HT-29 (cell line): Measurements from ENCODE around the gene CCDC38. TPM values are rescaled to one million over a fixed set of nuclear protein-coding genes. Genes with fewer than 3 reads are reported as not detected.
A peak's percentile ranks its signal among the peaks of the same experiment; 100 is the strongest.

Experiments used
- DNase-seq: peaks from one replicate; pipeline ENCODE4 v3.0.0-alpha.2; 2015; ENCODE audit warnings: low spot score
- total RNA-seq: library from RNA; depleted of rRNA; stranded (reverse); fragments of >200 nt; shearing (Covaris generic); gene quantifications from 2 replicates; pipeline ENCODE4 v1.2.3, GENCODE V29; 2014

Gene CCDC38
- total RNA-seq, 1 experiment from 2014 or later = not detected

DNA sequence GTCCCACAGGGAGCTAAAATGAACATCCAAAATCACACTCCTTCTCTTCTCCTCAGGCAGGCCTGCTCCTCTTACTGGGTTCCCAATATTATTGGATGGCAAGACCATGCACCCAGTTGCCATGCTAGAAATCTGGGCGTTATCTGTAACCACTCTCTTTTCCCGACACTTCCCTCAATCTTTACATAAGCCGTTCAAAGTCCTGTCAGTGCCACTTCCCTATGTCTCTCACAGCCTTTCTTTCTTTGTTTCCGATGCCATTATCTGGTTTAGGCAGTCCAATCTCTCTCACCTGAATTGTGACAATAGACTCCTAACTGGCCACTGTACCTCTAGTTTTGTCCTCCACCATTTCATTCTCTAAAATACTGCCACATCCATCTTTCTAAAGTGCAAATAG lies 59.5 kb downstream of the CCDC38 start:
- DNase-seq = no peak

DNA sequence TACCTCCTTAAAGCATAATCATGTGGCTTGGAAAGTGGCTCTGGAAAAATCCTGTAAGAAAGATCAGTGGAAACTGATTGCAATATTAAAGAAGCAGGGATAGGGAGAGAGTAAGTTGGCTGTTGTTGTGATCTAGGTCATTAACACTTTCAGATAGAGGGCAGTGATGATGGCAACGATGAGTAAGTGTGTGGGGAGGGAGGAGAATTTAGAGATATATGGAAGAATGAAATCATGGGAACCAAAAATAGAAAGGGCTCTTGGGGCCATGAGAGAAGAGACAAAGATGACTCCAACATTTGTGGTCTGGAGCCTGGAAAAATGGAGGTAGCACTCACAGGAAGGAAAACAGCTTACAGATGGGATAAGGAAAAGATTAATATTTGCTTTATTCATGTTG lies 60.3 kb downstream of the CCDC38 start:
- no peak for DNase-seq

DNA sequence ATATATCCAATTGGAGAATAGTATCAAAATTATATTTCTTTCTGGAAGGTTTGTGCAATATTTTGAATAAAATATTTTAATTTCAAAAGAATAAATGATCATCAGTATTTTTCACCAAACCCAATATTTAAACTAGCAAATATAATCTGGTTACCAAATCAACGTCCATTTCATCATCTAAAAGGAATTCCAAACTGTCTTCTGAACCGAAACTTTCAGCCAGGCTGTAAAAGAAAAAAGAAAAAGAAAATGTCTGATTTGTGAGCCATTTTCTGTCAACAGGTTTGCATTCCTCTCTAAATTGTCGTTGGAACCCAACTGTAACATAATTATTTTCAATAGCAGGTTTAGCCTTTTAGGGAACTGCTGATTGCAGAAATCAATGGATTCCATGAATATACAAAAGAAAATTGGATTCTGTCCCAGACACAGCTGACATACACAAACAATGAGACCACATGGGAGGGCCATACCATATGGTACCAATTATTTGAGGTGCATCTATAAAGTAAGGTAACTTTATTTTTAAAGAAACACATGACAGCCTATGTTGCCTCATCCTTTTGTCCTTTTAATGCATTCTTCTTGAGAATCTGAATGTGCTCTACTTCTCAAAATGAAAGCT lies 61.0 kb downstream of the CCDC38 start:
- no peak for DNase-seq

DNA sequence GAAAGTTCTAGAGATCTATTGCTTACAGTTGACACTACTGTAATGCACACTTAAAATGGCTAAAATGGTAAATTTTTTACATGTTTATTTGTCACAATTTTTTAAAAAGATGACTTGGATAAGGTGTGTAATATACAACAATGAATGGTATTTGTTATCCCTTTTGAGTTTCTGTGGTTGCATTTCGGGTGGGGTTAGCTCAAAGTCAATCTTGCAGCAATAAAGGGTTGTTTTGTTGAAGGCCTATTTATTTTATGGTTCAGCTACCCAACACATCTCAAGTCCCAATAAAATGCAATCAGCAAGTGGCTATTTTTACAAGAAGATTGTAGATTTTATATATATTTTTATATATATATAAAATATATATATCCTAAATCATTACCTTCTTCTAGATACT lies 61.5 kb downstream of the CCDC38 start:
- DNase-seq = no peak

DNA sequence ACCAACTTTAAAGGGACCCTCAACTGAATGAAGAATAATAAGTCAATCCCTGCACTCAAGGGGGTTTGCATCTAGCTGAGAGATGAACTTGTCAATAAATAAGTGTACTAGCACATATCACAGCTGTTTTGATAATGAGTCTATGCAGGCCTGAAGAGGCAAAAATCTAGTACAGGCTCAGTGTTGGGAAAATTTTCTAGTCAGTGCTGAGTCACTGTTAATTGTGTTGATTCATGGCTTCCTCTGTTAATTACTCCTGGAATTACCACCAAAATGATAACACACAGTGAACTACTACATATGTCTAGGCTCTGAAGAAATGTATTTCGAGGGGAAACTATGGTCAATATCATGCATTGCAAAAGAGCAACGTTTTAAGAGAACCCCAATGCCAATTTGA lies 64.8 kb downstream of the CCDC38 start:
- no peak for DNase-seq

DNA sequence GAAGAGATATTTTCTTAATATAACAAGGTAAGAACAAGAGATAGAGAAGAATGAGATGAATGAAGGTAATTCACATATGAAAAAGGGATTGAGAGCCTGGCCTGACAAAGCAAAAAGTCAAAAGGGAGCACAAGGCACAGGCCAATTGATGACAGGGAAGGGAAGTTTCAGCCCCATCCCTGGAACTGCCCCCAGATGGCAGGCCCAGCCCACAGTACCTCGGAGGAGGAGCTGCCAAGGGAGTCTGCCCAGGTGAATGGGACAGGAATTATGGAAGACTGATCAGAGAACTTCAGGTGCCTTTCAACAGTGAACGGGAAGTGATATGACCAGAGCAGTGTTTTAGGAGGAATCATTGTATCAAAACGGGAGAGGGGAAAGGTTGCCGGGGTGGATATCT lies 68.0 kb downstream of the CCDC38 start:
- no peak for DNase-seq

DNA sequence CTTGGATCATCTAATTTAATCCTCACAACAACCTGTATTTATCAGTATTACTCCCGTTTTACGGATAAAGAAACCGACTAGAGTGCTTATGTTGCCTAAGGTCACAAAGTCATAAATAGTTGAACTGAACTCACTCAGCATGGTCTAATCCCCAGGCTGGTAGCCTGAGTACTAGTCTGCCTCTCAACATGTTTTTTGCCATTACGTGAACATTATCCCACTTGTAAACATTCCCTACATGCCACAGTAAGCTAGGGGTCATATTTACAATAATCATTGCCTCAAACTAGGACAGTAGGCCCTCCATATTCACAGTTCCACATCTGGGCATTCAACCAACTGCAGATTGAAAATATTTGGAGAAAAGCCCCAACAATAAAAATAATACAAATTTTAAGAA lies 71.5 kb downstream of the CCDC38 start:
- DNase-seq = no peak

DNA sequence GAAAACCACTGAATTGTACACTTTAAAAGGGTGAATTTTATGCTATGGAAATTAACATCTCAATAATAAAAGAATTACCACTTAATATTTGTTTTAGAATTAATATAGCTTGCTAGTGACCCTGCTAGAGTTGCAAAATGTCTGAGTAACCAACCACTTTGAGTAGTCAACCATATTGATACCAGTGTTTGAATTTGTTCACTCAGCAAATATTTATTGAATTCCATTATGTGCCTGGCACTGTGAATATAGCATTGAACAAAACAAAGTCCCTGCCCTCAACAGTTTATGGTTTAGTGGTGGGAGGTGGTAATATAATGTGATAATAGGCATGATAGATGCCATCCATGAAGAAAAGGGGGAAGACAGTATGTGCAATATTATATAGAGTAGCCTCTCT lies 79.1 kb downstream of the CCDC38 start:
- DNase-seq = no peak

DNA sequence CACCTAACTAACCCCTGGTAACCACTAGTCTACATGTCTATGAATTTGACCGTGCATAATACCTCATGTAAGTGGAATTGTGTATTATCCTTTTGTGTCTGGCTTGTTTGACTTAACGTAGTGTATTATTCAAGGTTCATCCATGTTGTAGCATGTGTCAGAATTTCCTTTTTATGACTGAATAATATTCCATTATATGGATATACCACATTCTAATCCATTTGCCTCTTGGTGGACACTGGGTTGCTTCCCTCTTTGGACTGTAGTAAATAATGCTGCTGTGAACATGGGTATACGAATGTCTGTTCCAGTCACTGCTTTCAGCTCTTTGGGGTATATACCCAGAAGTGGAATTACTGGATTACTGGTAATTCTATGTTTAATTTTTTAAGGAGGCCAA lies 80.4 kb downstream of the CCDC38 start:
- no peak for DNase-seq

DNA sequence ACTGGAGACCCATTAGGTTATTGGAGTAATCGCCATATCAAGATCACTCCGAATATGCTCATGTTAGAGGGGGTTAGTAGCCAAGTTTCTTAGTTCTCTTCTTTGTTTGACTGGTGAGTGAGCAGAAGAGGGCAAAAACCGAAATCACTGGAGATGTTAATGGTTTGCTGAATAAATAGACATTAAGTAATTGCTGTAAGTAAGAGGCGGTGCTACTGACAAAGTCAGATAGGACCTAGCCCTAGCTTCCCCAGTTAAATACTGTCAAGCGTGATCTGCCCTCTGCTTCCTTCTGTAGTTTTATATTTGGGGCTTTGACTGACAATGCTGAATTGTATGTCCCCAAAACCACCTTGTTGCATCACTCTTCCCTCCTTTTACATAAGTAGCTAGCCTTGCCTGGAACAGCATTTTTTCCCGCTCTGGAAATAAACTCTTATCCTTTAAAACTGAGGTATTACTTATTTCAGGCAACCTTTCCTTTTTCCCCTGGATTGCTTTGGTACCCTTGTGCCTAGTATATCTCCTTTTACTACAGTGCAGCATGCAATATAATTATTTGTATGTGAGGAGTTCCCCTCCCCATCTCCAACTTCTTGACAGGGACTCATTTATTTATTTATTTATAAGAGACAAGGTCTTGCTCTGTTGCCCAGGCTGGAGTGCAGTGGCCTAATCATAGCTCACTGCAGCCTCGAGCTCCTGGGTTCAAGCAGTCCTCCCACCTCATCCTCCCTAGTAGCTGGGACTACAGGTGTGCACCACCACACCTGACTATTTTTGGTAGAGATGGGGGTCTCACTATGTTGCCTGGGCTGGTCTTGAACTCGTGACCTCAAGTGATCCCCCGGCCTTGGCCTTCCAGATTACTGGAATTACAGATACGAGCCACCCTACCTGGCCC lies 82.2 kb downstream of the CCDC38 start:
- DNase-seq = no peak

DNA sequence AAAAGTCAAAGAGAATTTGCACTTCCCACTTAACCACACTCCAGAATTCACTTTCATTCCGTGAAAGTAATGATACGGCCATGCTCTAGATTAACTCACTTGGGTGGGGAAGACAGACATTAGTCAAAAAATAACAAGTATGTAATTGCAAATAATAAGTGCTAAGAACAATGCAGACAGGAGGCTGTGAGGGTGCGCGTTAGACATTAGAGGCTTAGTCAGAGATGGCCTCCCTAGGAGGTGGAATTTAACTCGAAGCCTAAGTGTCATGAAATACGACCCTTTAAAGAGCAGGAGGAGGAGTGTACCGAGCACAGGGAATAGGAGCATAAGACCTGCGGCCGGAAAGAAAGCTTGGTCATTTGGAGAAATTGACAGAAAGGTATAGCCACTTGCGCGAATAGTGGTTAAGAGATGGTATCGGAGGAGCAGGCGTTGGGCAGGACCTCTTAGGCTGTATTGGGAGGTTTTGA lies 83.0 kb downstream of the CCDC38 start:
- DNase-seq = peak; percentile 57

DNA sequence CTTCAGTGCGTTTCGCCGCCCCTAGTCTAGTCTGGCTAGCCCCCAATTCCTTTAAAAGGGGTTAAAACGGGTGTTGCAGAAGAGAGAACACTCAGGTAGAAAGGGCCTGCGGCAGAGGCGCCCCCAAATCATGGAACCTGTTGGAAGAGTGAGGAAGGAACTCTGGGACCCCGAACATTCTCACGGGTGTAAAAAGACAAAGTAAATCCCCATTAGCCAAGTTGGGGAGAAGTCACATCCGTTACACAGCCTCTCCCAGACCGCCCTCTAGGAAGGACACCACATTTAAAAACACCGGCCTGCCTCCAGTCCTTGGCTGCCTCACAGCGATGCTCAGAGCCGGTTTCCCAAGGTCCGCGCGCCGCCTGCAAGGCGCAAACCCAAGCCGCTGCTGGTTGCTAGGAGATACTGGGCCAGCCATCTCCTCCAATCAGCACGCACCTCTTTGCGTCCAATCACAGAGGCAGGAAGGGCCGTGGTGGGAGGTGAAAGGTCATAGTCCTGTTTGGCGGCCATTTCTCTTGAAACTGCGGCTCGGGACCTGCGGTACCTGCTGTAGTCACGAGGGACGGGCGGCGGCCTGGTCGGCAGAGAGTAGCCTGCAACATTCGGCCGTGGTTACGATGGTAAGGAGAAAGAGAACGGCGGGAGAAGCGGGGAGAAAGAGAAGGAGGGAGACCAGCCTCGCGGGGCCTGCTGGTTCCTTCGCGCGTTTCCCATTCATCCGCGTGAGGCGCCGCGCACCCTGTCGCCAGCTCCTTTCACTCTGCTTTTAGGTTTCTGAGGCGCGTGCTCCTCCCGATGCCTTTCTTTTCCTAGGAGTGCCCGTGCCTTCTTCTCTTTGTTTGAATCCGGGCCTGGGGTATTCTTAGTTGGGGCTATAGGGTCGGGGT lies 83.7 kb downstream of the CCDC38 start, which contains the start of gene SNRPF:
TSS of gene SNRPF (plus strand) at position 502 of the 893 bp plus-strand sequence. CDS start at position 624, 122 bp downstream.
- peak; percentile 98 for DNase-seq

DNA sequence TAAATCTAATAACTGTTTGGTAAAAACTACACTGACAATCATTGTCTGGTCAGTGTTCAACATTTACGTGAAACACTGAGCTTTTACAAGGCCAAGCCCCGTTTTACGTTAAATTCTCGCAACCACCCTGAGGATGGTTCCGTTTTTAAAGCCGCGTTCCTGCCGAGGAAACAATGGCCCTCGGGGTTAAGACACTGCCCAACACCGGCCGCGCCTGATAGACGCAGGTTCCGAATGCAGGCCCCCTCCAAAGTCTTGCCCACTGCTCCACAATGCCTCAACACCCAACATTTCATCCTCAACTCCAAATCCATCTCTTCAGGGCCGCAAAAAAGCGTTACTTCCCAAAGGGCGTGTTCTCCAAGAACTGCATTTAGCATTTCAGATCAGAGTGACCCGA lies 84.6 kb downstream of the CCDC38 start:
- DNase-seq = no peak

DNA sequence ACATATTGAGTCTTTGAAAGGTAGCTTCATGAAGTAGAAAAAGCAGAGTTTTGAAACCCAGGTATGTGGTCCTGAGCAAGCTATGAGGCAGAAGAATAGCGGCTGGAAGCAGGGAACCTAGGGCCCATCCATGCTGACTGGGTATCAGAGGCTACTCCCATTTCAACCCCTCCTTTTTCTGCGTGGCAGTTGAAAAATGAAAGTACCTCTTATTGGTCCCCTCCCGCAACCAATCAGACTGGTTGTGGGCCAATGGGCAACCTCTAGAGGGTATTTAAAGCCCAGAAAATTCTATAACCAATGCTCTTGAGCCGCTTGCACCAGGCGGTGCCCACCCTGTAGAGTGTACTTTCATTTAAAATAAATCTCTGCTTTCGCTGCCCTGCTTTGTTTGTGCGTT lies 85.3 kb downstream of the CCDC38 start:
- no peak for DNase-seq

DNA sequence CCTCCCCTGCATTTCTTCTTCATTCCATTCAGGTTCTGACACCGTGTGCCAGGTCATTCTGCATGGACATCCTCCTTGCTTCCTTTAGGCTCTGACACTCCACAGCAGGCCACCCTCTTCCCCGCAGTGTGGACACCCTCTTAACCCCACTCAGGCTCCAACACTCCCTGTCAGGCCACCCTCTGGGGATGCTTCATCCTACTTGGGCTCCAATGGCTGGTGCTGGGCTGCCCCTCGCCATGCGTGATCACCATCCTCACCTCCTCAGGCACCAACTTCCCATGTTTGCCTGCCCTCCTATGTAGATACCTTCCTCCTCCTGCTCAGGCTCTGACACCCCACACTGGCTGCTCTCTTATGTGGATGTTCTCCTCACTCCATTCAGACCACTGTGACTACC lies 90.3 kb downstream of the CCDC38 start:
- DNase-seq = no peak

DNA sequence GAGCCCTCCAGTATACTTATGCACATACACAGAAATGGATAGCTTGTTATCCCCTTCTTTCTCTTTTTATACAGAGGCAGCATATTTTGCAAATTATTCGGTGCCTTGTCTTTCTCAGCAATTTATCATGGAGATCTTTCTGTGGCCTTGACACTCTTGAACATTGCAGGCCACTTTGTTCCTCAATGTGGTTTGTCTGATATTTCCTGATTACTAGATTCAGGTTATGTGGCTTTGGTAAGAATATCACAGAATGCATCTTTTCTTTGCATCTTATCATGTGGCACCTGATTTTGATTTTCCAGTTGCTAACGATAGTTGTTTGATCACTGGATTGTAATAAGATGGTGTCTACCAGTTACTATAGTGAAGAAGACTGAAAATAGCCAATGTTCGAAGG lies 90.8 kb downstream of the CCDC38 start:
- DNase-seq = no peak

DNA sequence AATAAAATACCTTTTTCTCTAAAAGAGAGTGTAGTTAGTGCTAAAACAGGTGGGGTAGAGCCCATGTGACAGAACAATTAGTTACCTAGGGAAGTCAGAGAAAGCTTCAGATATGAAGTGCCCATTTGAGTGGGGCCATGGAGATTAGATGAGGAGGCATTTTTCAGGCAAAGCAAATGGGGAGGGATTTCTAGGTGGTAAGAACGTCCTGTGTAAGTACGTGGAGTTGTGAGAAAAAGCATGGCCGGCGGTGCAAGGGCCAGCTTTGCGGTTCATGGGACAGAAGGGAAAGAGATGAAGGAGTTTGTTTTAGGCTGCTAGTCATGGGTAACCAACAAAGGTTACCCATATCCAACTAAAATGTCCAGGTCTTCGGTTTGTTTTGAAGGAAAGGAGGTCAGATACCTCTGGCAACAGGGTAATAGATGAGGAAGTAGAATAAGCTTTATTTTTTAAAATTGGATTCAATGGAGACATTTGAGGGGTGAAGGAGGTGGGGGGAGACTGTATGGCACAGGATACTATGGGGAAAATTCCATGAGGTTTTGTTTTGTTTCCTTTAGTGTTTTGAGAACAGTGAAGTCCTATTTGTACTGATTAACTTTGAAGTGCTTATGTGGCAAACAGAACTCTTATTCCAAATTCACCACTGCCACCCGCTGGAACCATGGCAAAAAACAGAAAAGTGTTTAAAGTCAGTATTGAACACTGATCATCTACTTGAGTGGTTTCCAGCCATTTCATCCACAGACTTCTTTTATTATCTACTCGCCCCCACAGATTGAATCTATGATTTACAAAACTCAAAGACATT lies 93.6 kb downstream of the CCDC38 start:
- DNase-seq = peak; percentile 74

DNA sequence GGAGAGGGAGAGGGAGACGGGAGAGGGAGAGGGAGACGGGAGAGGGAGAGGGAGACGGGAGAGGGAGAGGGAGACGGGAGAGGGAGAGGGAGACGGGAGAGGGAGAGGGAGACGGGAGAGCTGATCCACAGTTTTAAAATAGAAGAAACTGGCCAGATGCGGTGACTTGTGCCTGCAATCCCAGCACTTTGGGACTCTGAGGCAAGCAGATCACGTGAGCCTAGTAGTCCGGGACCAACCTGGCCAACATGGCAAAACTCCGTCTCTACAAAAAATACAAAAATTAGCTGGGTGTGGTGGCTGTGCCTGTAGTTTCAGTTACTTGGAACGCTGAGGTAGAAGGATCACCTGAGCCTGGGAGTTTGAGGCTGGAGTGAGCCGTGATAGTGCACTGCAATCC lies 100.0 kb downstream of the CCDC38 start:
- peak; percentile 5 for DNase-seq

DNA sequence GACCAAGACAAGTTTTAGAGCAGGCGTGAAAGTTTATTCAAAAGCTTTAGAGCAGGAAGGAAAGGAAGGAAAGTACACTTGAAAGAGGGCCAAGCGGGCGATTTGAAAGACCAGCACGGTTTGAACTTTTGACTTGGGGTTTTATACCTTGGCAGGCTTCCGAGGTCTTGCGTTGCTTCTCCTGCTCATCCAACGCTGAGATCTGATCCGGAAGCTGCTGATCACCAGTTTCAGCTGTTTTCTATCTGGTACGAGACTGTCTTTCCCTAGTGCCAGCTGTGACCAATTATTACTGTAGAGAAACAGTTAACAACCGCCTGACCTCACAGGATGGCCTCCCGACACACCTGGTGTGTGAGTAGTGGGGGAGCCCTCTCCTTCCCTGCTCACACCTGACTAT lies 104.3 kb downstream of the CCDC38 start:
- DNase-seq = peak; percentile 70

DNA sequence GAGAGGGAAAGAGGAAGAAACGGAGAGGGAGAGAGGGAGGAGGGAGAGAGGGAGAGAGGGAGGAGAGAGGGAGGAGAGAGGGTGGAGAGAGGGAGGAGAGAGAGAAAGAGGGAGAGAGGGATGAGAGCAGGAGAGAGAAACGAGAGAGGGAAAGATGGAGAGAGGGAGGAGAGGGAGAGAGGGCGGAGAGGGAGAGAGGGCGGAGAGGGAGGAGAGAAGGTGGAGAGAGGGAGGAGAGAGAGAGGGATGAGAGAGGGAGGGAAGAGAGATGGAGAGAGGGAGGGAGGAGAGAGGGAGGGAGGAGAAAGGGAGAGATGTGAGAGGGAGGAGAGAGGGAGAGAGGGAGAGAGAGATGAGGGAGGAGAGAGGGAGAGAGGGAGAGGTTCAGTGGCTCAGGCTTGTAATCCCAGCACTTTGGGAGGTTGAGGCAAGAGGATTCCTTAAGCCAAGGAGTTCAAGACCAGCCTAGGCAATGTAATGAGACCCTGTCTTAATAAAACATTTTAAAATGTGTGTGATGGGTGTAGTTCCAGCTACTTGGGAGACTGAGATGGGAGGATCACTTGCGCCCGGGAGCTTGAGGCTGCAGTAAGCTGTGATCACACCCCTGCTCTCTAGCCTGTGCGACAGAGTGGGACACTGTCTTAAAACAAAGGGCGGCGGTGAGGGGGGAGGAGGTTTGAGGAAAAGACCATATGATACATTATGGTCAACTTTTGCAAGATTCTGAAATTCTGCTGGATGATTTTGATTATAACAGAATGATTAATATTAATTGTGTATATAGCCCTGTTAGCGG lies 105.0 kb downstream of the CCDC38 start:
- DNase-seq = no peak
